ENCODE data around the gene ABCG2. TPM values are rescaled to one million over a fixed set of nuclear protein-coding genes. Genes with fewer than 3 reads are reported as not detected.
A peak's percentile ranks its signal among the peaks of the same experiment; 100 is the strongest.

The ABCG2 gene
- total and polyA plus RNA-seq, 2 of the 4 experiments (the other 2 are of a cell fraction): 0.50 to 1.1 TPM

- no TSS peak for BruUV-seq (replicated peaks)
- no peak overlapping the region for H4K5ac ChIP-seq (ENCODE audit: low read depth, low read length)
- H4K91ac ChIP-seq (ENCODE audit: insufficient read depth, low read depth, low read length): no peak overlapping the region
- ChIA-PET CTCF (no interaction called here), POLR2A (ENCODE audit: unreplicated experiment) (no interaction called here)
- peaks cover 5% of the 10 kb centered on the region; the same call in 1 of the 2 replicates for H3K9me1 ChIP-seq (ENCODE audit: insufficient read depth, low read length)
- H2BK15ac ChIP-seq (ENCODE audit: low read depth, low read length): no peak overlapping the region
- no CpG with 5 or more reads among the region's 2 CpGs for WGBS, 2 experiments (ENCODE audit: extremely low coverage in 2 of 2, insufficient read length in 1 of 2)
- no peak for ATAC-seq (ENCODE audit: low read depth)
- no peaks in the 10 kb centered on the region for H3K9me3 ChIP-seq (ENCODE audit: control insufficient read depth, insufficient read depth, low read length)
- no peak overlapping the region for H3K4ac ChIP-seq (ENCODE audit: low read depth, low read length)
- H2AFZ ChIP-seq (replicated peaks; ENCODE audit: low read length, poor library complexity): no peak overlapping the region
- H3K27me3 ChIP-seq (ENCODE audit: control insufficient read depth, insufficient read depth, low read length): no peaks in the 10 kb centered on the region
- H3K9ac ChIP-seq (ENCODE audit: low read depth, low read length): no peak overlapping the region
- H4K8ac ChIP-seq (ENCODE audit: low read depth in 2 of 2, low read length in 2 of 2): no peak overlapping the region
- H2BK20ac ChIP-seq (ENCODE audit: low read depth, low read length): no peak overlapping the region
- H3K56ac ChIP-seq (ENCODE audit: extremely low read depth, insufficient read depth, low read length): no peak overlapping the region
- no peak overlapping the region for H3K4me3 ChIP-seq (ENCODE audit: insufficient read depth, low read depth, low read length)
- no peaks in the 10 kb centered on the region for H3K79me1 ChIP-seq (ENCODE audit: low read depth in 1 of 2, low read length in 2 of 2)
- no peaks in the 10 kb centered on the region for H4K20me1 ChIP-seq (ENCODE audit: insufficient read depth, low read length)
- no peak overlapping the region for H3K18ac ChIP-seq (ENCODE audit: low read depth, low read length)
- no peak for DNase-seq
- no peak overlapping the region for H2AK9ac ChIP-seq (replicated peaks; ENCODE audit: low read depth, low read length, poor library complexity)
- no peak for TF ChIP-seq CEBPB (IDR thresholded peaks at IDR 0.05; ENCODE audit: low read depth, low read length)
- no peak for TF ChIP-seq RAD21 (IDR thresholded peaks at IDR 0.05; ENCODE audit: low read length)
- peak; percentile 95 for TF ChIP-seq MAFK (IDR thresholded peaks at IDR 0.05; ENCODE audit: low read depth, low read length)
- TF ChIP-seq MAZ (IDR thresholded peaks at IDR 0.05; ENCODE audit: borderline replicate concordance, low read depth, low read length): no peak
- dilution Hi-C loops (cut with HindIII; ENCODE audit: low sequenced_read_pairs, unreplicated experiment) (no loop called here), in situ Hi-C loops (cut with MboI; ENCODE audit: low sequenced_read_pairs) (no loop called here), intact Hi-C loops (cut with micrococcal nuclease) (no loop called here)
- H2BK5ac ChIP-seq (ENCODE audit: low read depth, low read length, poor library complexity, severe bottlenecking): no peak overlapping the region
- H3K23ac ChIP-seq (ENCODE audit: low read depth, low read length): no peak overlapping the region
- H3K4me2 ChIP-seq (ENCODE audit: low read depth, low read length): no peak overlapping the region
- peaks cover 17% of the 10 kb centered on the region for H3K36me3 ChIP-seq (ENCODE audit: control insufficient read depth, insufficient read depth, low read length)
- H2AK5ac ChIP-seq (ENCODE audit: low read depth, low read length): no peak overlapping the region
- H2BK120ac ChIP-seq (ENCODE audit: low read depth, low read length): no peak overlapping the region
- H3K4me1 ChIP-seq (ENCODE audit: control insufficient read depth, insufficient read depth, low read length): no peaks in the 10 kb centered on the region
- no peak overlapping the region for H3K14ac ChIP-seq (replicated peaks; ENCODE audit: low read depth, low read length)
- no peak overlapping the region for H3K27ac ChIP-seq (ENCODE audit: insufficient read depth, low read length)
Measured at GRCh38 chr4:88078579-88078978, 79.9 kb downstream of the ABCG2 start.

All from IMR-90 (cell line).